ENCODE measurements around the gene LIM2.
"Not testable (repeated sequence)": the region's sequence is repeated elsewhere in the genome, so short reads cannot be mapped to it uniquely, and the experiment has no call there.

The LIM2 gene

DNA sequence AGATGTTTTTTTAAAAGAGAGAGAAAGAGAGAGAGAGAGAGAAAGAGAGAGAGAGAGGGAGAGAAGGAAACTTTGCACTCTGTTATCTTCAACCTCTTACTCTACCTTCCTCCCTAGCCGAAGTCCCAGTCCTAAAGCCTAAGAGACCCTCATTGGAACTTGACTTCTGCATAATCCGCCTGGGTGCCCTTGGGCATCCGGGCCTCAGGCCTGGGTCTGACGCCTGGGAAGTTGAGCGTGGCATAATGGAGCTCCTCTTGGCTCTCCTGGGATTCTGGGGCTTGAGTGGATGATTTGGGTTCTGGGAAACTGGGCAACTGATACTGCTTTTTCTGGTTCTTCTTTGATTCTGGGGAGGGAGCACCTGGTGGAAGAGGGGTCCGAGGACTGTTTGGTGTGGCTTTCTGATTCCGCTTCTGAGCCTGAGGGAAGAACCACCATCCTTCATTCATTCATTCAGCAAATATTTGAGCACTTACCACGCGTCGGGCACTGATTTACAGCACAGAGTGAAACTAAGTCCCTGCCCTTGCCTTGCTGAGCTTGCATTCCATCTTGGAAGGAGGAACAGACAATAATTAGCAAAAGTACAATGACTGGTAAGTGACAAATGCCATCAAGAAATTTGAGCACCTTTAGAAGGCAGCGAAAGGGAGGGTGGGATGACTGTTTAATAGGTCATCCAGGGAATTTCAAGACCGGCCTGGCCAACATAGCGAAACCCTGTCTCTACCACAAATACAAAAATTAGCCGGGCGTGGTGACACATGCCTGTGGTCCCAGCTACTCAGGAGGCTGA is 23.4 kb upstream of the LIM2 start:
- TF ChIP-seq, protein P1, sequence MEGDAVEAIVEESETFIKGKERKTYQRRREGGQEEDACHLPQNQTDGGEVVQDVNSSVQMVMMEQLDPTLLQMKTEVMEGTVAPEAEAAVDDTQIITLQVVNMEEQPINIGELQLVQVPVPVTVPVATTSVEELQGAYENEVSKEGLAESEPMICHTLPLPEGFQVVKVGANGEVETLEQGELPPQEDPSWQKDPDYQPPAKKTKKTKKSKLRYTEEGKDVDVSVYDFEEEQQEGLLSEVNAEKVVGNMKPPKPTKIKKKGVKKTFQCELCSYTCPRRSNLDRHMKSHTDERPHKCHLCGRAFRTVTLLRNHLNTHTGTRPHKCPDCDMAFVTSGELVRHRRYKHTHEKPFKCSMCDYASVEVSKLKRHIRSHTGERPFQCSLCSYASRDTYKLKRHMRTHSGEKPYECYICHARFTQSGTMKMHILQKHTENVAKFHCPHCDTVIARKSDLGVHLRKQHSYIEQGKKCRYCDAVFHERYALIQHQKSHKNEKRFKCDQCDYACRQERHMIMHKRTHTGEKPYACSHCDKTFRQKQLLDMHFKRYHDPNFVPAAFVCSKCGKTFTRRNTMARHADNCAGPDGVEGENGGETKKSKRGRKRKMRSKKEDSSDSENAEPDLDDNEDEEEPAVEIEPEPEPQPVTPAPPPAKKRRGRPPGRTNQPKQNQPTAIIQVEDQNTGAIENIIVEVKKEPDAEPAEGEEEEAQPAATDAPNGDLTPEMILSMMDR (IDR thresholded peaks at IDR 0.05; ENCODE audit: insufficient read depth, low read depth, low read length, missing control alignments), result no peak
- no peak for DNase-seq (ENCODE audit: low read depth)
- no peak overlapping the region for H3K4me3 ChIP-seq (ENCODE audit: low read depth, low read length)

DNA sequence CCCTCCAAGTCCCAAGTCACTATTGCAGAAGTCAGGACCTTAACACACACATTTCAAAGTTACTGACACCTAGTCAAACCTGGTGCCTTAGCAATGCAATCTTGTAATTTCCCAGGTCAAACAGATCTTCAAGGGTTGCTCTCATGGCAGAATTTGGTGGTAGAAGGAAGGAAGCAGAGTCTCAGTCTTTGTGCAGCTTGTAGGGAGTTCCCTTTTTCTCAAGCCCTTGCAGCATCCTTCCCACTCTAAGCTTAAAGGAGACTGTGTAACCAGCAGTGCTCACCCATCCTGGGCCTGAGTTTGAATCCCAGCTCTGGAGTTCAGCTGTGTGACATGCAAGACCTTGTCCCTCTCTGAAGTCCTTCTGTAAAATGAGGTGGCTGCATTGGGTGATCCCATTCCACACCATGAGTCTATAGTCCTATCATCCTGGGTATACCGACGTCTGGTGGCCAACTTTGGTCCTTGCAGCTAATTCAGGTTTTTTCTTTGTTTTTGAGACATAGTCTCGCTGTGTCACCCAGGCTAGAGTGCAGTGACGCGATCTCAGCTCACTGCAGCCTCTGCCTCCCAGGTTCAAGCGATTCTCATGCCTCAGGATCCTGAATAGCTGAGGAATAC is 19.8 kb upstream of the LIM2 start:
- no peak overlapping the region for H3K4me3 ChIP-seq (ENCODE audit: low read depth, low read length)
- DNase-seq (ENCODE audit: low read depth), result peak; percentile 64
- TF ChIP-seq, protein P1 (IDR thresholded peaks at IDR 0.05; ENCODE audit: insufficient read depth, low read depth, low read length, missing control alignments), result peak; percentile 74

DNA sequence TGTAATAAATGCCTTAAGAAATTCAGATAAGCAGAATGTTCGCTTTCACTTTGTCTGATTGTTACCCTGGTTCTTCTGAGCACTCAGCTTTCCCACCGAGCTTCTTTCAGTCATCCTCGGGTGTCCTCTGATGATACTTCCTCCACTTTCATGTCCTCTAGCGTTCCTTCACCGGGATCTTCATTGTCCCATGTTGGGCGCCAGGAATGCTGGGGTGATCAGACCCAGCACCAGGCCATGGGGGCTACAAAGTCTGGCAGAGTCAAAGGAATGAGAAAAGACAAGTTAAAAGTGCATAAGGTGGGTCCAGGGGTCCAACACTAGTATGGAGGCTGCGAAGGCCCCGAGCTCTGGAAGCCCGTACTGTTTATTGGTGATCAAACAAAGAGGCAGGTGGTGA is 14.3 kb upstream of the LIM2 start:
- DNase-seq (ENCODE audit: low read depth), result no peak
- TF ChIP-seq, protein P1 (IDR thresholded peaks at IDR 0.05; ENCODE audit: insufficient read depth, low read depth, low read length, missing control alignments), result no peak
- H3K4me3 ChIP-seq (ENCODE audit: low read depth, low read length), result no peak overlapping the region

DNA sequence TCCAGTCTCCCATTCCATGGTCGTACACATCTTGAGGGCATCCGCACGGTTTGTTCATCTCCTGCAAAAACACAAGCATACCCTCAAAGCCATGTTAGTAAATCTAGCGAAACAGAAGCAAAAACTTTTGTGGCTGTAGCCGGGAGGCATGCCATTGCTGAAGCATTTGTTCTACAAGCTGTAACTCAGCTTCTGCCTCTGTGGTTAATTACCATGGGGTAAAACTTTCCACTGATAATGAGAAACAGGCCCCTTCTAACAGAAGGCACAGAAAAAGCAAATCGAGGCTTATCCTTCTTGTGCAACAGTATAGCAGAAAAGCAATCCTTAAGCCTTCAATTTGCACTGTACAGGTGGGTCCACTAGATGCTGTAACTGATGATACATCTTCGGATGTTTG is 12.2 kb upstream of the LIM2 start:
- H3K4me3 ChIP-seq (ENCODE audit: low read depth, low read length); DNase-seq (ENCODE audit: low read depth): not testable (repeated sequence)

DNA sequence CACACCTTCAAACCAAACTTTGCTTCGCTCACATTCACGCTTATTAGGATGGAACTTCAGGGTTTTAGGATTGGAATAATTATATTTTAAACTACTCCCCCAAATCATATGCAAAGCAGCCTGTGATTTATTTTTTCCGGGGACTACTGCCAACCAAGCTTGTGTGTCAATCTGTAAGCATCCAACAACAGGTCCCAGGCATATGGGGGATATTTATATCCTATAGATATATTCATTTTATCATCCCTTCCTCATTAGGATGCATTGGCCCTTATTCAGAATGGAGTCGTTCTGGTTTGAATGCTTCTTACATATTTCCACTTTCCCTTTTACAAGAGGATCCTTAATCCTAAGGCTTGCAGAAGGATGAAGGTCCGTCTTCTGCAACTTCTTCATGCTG is 11.5 kb upstream of the LIM2 start:
- TF ChIP-seq, protein P1 (IDR thresholded peaks at IDR 0.05; ENCODE audit: insufficient read depth, low read depth, low read length, missing control alignments), result no peak
- DNase-seq (ENCODE audit: low read depth), result no peak
- no peak overlapping the region for H3K4me3 ChIP-seq (ENCODE audit: low read depth, low read length)

DNA sequence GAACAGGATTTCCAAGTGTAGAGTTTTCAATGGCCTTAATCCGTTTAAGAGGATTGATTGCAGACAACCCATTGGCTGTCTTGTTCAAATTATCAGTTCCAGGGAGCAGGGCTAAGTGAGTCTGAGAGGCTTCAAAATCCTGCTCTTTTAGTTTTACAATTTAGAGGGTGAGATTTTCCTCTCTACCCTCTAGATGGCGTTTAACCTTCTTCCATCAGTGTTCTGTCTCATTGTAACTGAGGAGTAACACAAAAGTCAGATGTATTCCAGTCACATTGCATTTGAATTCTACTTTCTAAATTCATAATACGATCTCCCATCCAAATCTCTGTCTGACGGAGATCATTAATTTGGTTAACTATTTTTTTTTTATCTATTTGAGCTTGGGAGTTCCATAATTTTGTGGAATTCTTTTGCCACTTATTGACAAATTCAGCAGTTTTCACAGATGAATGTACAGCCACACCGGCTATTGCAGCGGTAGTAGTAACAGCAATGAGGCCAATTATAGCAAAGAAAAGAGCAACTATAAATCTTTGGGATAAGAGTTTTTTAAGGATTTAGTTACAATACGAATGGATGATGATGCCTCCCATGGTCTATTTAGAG is 10.4 kb upstream of the LIM2 start:
- H3K4me3 ChIP-seq (ENCODE audit: low read depth, low read length), result no peak overlapping the region
- peak; percentile 44 for DNase-seq (ENCODE audit: low read depth)
- TF ChIP-seq, protein P1 (IDR thresholded peaks at IDR 0.05; ENCODE audit: insufficient read depth, low read depth, low read length, missing control alignments), result peak; percentile 61

DNA sequence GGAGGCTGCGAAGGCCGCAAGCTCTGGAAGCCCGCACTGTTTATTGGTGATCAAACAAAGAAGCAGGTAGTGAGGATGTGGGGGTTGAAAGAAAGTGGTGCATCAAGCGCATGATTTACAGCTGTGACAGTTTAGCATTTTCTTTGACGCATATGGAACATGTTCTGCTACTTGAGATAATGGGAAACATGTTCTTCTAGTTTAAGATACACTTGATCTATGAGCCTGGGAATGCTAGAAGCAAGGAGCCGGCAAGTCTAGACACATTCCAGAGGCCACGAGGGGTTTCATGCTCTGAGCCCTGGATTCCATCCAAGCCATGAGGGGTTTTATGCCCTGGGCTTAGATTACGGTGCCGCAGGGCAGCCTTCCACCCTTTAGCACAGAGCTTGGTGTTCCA is 9.7 kb upstream of the LIM2 start:
- not testable (repeated sequence) for H3K4me3 ChIP-seq (ENCODE audit: low read depth, low read length); DNase-seq (ENCODE audit: low read depth)

All from GM12865 (cell line).